AG10803 (cell line): ENCODE measurements around the gene ABHD4.

Source experiments
- DNase-seq: peaks from one replicate; pipeline ENCODE4 v3.0.0; 2010; ENCODE audit warnings: low read depth
- H3K4me3 ChIP-seq: 2 replicates; pipeline ENCODE4 v1.5.1; 2011; ENCODE audit warnings: mild to moderate bottlenecking, low read length, control low read depth
- TF ChIP-seq, protein P1 (sequence below): conservative IDR thresholded peaks from 2 replicates; pipeline ENCODE4 v1.5.1; 2011; ENCODE audit warnings: mild to moderate bottlenecking, low read length, control low read depth, inconsistent platforms

ABHD4 gene

DNA sequence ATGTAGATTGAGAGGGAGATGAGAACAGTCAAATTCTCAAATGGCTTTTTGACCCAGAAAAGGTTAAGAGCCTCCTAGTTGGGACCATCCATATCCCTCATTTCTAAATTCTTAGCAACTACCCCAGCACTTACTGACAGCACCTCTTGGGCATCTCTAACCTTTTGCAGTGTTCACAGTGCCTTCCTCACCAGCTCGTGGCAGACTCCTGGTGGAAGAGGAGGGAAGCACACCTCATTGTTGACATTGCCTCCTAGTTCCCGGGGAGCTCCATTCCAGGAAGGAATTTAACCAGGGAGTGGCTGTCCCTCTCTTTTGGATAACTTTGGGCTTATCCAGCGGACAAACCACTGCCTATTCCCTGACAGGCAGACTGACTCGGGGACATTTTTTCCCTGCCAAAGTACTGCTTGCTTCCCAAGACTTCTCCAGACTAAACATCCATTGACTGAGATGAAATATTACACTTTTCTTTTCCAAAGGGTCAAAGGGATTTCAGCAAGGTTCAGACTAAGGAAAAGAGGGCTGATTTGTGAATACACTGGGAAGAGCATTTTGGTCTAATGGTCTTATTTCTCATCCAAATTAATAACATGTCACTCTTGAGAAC is 55.0 kb downstream of the ABHD4 start:
- peak; percentile 80 for DNase-seq
- H3K4me3 ChIP-seq, result no peak overlapping the region
- TF ChIP-seq, protein P1, sequence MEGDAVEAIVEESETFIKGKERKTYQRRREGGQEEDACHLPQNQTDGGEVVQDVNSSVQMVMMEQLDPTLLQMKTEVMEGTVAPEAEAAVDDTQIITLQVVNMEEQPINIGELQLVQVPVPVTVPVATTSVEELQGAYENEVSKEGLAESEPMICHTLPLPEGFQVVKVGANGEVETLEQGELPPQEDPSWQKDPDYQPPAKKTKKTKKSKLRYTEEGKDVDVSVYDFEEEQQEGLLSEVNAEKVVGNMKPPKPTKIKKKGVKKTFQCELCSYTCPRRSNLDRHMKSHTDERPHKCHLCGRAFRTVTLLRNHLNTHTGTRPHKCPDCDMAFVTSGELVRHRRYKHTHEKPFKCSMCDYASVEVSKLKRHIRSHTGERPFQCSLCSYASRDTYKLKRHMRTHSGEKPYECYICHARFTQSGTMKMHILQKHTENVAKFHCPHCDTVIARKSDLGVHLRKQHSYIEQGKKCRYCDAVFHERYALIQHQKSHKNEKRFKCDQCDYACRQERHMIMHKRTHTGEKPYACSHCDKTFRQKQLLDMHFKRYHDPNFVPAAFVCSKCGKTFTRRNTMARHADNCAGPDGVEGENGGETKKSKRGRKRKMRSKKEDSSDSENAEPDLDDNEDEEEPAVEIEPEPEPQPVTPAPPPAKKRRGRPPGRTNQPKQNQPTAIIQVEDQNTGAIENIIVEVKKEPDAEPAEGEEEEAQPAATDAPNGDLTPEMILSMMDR, result peak; percentile 99

DNA sequence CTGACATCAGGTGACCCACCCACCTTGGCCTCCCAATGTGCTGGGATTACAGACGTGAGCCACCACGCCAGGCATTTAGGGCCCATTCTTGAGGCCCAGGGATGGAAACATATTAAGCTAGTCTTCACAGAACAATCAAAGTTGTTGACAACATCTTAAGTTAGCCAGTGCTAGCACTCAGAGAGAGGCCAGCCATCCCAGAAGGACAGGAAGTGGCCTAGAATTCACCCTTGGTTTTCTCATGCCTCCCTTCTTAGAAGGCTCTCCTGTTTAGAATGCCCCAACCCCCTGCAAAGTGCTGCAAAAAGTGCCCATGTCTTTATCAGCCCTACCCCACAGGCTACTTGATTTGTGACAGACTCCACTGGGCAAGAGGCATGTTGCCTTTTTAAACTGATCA is 58.1 kb downstream of the ABHD4 start:
- no peak for DNase-seq
- H3K4me3 ChIP-seq, result no peak overlapping the region
- TF ChIP-seq, protein P1, result no peak

DNA sequence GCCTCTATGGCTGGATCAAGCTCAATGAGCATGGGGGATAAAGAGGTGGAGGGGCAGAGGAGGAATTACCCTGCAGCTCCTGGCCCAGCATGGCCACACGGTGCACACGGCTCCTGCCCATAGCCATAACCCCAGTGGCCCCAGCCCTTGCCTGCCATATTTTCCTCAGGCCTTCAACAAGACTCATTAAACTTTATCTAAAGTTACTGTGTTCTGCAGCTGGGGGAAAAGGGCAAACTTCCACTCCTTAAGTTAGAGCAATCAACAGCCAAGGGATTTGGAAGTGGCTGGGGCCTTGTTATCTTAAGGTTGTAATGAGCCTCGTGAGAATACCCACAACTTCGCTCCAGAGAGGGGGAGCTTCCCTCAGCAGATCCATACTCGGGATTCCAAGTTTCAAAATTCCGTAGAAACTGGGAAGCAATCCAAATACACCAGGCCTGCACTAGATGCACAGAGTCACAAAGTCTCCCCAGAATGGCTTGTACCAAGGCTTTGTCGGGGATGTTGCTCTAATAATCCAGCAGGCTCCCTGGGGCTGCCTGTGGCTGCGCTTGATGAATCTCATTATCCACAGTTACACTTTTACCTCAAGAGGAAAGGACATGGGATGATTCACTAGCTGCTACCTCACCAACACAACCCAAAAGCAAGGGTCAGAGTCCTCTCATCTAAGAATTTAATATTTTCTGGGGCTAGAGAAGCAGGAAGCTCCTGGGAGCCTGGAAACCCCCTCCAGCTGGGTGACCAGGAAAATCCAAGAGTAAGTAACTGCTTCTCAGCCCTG is 59.0 kb downstream of the ABHD4 start:
- TF ChIP-seq, protein P1, result no peak
- peak; percentile 45 for DNase-seq
- H3K4me3 ChIP-seq, result no peak overlapping the region

DNA sequence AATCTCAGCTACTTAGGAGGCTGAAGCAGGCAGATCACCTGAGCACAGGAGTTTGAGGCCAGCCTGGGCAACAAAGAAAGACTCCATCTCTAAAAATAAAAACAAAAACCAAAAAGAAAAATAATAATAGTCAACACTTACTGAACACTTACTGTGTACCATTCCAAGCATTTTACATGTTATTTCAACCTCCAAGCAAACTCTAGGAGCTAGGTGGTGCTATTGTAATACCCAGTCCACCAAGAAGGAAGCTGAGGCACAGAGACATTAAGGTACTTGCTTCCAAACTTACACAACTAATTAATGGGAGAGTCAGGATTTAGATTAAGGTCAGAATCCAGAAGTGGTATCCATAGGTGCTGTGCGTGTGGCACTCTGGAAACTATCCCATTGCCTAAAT is 59.8 kb downstream of the ABHD4 start:
- no peak overlapping the region for H3K4me3 ChIP-seq
- TF ChIP-seq, protein P1, result peak; percentile 52
- DNase-seq, result peak; percentile 44

DNA sequence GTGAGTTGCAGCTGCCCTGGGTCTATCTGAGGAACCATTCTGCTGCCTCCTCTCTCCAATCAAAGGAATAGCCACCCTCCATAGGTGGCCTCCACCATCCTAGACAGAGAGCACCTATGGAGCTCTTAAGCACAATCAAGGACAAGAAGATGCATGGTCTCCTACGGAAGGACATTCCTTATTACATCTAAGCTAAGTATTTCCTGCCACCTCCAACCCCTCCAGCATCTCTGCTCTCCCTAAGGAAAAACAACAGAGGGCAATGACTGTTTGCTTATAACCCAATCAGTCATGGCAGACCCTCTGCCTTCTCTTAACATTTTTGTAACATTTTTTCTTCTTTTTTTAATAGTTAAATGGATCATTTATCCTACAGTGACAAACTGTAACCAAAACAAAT is 60.8 kb downstream of the ABHD4 start:
- DNase-seq, result no peak
- H3K4me3 ChIP-seq, result no peak overlapping the region
- TF ChIP-seq, protein P1, result no peak

DNA sequence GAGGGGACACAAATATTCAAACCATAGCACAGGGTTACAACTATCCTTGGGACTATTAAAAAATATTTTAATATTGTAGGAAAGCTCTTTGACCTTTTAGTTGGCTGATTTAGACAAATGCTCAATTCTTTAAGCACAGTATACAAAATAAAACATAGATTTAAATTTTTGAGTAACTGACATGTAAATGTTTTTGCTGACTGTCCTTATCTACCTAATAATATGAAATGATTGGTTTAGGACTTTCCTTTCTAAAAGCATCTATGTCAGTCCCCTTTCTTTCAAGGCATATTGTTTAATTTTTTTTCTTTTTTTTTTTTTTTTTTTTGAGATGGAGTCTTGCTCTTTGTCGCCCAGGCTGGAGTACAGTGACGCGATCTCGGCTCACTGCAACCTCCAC is 62.6 kb downstream of the ABHD4 start:
- H3K4me3 ChIP-seq, result no peak overlapping the region
- no peak for DNase-seq
- TF ChIP-seq, protein P1, result no peak
